Mesendoderm (in vitro differentiated cells): ENCODE results near the gene NGEF.

Source experiments
- DNase-seq: peaks from one replicate; pipeline ENCODE4 v3.0.0; 2013
- H2AK5ac ChIP-seq: 2 replicates; pipeline ENCODE4 v1.6.1; 2013; ENCODE audit warnings: low read length, inconsistent platforms
- H2BK120ac ChIP-seq: 2 replicates; pipeline ENCODE4 v1.6.1; 2013; ENCODE audit warnings: low read depth, mild to moderate bottlenecking, low read length, moderate library complexity, mixed read lengths
- H2BK15ac ChIP-seq: replicated peaks from 2 replicates; pipeline ENCODE4 v1.6.1; 2013; ENCODE audit warnings: low read depth, mild to moderate bottlenecking, moderate library complexity
- H2BK5ac ChIP-seq: 2 replicates; pipeline ENCODE4 v1.6.1; 2013; ENCODE audit warnings: low read length, inconsistent platforms
- H3K18ac ChIP-seq: 2 replicates; pipeline ENCODE4 v1.6.1; 2013; ENCODE audit warnings: mild to moderate bottlenecking, low read length, mixed read lengths
- H3K23ac ChIP-seq: one replicate; pipeline ENCODE4 v1.6.1; 2013; ENCODE audit warnings: low read length
- H3K27ac ChIP-seq: 2 replicates; pipeline ENCODE4 v1.5.1; 2013; ENCODE audit warnings: low read depth, mild to moderate bottlenecking, inconsistent platforms, low read length, moderate library complexity
- H3K27me3 ChIP-seq: 2 replicates; pipeline ENCODE4 v1.6.1; 2013; ENCODE audit warnings: low read length, control low read depth, mild to moderate bottlenecking, inconsistent platforms; ENCODE audit not compliant: insufficient read depth, poor library complexity
- H3K36me3 ChIP-seq: 2 replicates; pipeline ENCODE4 v1.6.1; 2013; ENCODE audit warnings: low read length, inconsistent platforms; ENCODE audit not compliant: control insufficient read depth, insufficient read depth
- H3K4ac ChIP-seq: one replicate; pipeline ENCODE4 v1.6.1; 2013; ENCODE audit warnings: low read depth, mild to moderate bottlenecking, low read length, moderate library complexity
- H3K4me1 ChIP-seq: 2 replicates; pipeline ENCODE4 v1.6.1; 2013; ENCODE audit warnings: low read depth, low read length, inconsistent platforms; ENCODE audit not compliant: control insufficient read depth
- H3K4me2 ChIP-seq: 2 replicates; pipeline ENCODE4 v1.6.1; 2013; ENCODE audit warnings: low read length
- H3K4me3 ChIP-seq: 2 replicates; pipeline ENCODE4 v1.5.1; 2013; ENCODE audit warnings: mild to moderate bottlenecking, low read length
- H3K56ac ChIP-seq: one replicate; pipeline ENCODE4 v1.6.1; 2013; ENCODE audit warnings: low read length
- H3K79me1 ChIP-seq: 2 replicates; pipeline ENCODE4 v1.6.1; 2013; ENCODE audit warnings: low read length, inconsistent platforms
- H3K79me2 ChIP-seq: 2 replicates; pipeline ENCODE4 v1.6.1; 2013; ENCODE audit warnings: mild to moderate bottlenecking, low read length; ENCODE audit not compliant: control insufficient read depth, insufficient read depth
- H3K9ac ChIP-seq: 2 replicates; pipeline ENCODE4 v1.6.1; 2013; ENCODE audit warnings: low read length, inconsistent platforms
- H4K5ac ChIP-seq: one replicate; pipeline ENCODE4 v1.6.1; 2013; ENCODE audit warnings: low read length
- H4K8ac ChIP-seq: one replicate; pipeline ENCODE4 v1.6.1; 2013; ENCODE audit warnings: low read depth, mild to moderate bottlenecking, control low read depth, low read length, moderate library complexity
- WGBS: extraction: QIAGEN DNeasy Blood & Tissue Kit; methylation state at CpG from one replicate; pipeline ENCODE4 v1.1.7; 2013; ENCODE audit warnings: low lambda C conversion rate, missing lambda C conversion rate; ENCODE audit not compliant: insufficient coverage; ENCODE audit errors: extremely low coverage; 5-methylcytosine and 5-hydroxymethylcytosine counted together

The NGEF gene

GRCh38 chr2:232876978-232877441 is 136.0 kb downstream of the NGEF start:
- H3K4ac ChIP-seq, result no peak overlapping the region
- peak overlapping the region; percentile 43 for H3K9ac ChIP-seq
- H3K4me2 ChIP-seq, result peak overlapping the region; percentile 77
- H3K36me3 ChIP-seq, result no peaks in the 10 kb centered on the region
- no peak for DNase-seq
- H4K5ac ChIP-seq, result no peak overlapping the region
- H2BK5ac ChIP-seq, result no peak overlapping the region
- no peak overlapping the region for H3K23ac ChIP-seq
- no peaks in the 10 kb centered on the region for H3K4me1 ChIP-seq
- H4K8ac ChIP-seq, result no peak overlapping the region
- H3K27me3 ChIP-seq, result no peaks in the 10 kb centered on the region
- no CpG with 5 or more reads among the region's 21 CpGs for WGBS
- H2AK5ac ChIP-seq, result no peak overlapping the region
- no peak overlapping the region for H3K4me3 ChIP-seq
- H2BK15ac ChIP-seq, result no peak overlapping the region
- H3K18ac ChIP-seq, result no peak overlapping the region
- no peak overlapping the region for H3K27ac ChIP-seq
- H2BK120ac ChIP-seq, result no peak overlapping the region
- H3K79me1 ChIP-seq, result no peaks in the 10 kb centered on the region
- no peaks in the 10 kb centered on the region for H3K79me2 ChIP-seq
- H3K56ac ChIP-seq, result peak overlapping the region; percentile 88

DNA sequence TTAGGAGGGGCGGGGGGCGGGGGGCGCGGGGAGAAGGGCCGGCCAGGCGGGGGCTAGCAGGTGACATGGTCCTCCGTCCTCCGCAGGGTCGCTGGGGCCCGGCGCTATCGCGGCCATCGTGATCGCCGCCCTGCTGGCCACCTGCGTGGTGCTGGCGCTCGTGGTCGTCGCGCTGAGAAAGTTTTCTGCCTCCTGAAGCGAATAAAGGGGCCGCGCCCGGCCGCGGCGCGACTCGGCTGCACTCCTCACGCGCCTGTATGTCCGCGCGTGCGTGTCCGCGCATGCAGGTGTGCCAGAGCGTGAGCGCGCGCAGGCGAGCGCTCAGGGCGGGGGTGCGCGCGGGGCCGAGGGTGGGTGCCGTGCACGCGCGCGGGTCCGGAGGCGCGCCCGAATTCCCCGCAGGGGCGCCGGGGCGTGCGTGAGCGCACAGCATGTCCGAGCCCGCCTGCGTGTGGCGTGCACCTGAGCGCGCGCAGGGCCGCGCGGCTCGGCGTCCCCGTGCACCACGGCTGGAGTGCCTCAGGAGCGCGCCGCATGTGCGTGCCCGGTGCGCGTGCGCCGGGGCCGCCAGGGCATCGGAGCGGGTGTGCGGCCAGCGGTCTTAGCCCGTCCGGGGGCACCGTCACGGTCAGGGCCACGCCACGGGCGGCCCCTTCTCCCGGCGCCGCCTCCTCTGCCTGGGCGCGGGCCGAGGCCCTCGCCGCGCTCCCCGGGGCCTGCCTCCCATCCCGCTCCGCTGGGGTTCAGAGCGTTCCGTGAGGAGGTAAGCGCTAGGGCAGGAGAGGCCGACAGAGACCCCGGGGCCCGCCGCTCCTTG is 136.7 kb downstream of the NGEF start:
- Histone ChIP-seq H2BK15ac (no peak overlapping the region), H3K18ac (no peak overlapping the region), H2AK5ac (no peak overlapping the region), H3K27ac (no peak overlapping the region), H3K9ac (peak overlapping the region; percentile 43), H3K36me3 (no peaks in the 10 kb centered on the region), H2BK5ac (no peak overlapping the region), H3K4me3 (peak overlapping the region; percentile 50), H3K27me3 (no peaks in the 10 kb centered on the region), H3K56ac (peak overlapping the region; percentile 88), H3K4ac (no peak overlapping the region), H3K4me1 (no peaks in the 10 kb centered on the region), H3K4me2 (peak overlapping the region; percentile 77), H3K79me1 (no peaks in the 10 kb centered on the region), H3K23ac (no peak overlapping the region), H4K5ac (no peak overlapping the region), H4K8ac (no peak overlapping the region), H3K79me2 (no peaks in the 10 kb centered on the region), H2BK120ac (no peak overlapping the region)
- no CpG with 5 or more reads among the region's 119 CpGs for WGBS
- DNase-seq, result peak; percentile 26

- no peak overlapping the region for H4K8ac ChIP-seq
- no peak overlapping the region for H3K18ac ChIP-seq
- no CpG with 5 or more reads among the region's 37 CpGs for WGBS
- DNase-seq, result no peak
- H3K27ac ChIP-seq, result no peak overlapping the region
- H2AK5ac ChIP-seq, result no peak overlapping the region
- H3K36me3 ChIP-seq, result no peaks in the 10 kb centered on the region
- peak overlapping the region; percentile 29 for H3K4me2 ChIP-seq
- H3K79me2 ChIP-seq, result no peaks in the 10 kb centered on the region
- no peak overlapping the region for H3K9ac ChIP-seq
- no peak overlapping the region for H3K4ac ChIP-seq
- H3K56ac ChIP-seq, result no peak overlapping the region
- no peaks in the 10 kb centered on the region for H3K79me1 ChIP-seq
- no peaks in the 10 kb centered on the region for H3K4me1 ChIP-seq
- H2BK120ac ChIP-seq, result no peak overlapping the region
- no peaks in the 10 kb centered on the region for H3K27me3 ChIP-seq
- H3K4me3 ChIP-seq, result no peak overlapping the region
- H2BK15ac ChIP-seq, result no peak overlapping the region
- H2BK5ac ChIP-seq, result no peak overlapping the region
- H4K5ac ChIP-seq, result no peak overlapping the region
- no peak overlapping the region for H3K23ac ChIP-seq
Observed at GRCh38 chr2:232875256-232876121, 137.6 kb downstream of the NGEF start.

DNA sequence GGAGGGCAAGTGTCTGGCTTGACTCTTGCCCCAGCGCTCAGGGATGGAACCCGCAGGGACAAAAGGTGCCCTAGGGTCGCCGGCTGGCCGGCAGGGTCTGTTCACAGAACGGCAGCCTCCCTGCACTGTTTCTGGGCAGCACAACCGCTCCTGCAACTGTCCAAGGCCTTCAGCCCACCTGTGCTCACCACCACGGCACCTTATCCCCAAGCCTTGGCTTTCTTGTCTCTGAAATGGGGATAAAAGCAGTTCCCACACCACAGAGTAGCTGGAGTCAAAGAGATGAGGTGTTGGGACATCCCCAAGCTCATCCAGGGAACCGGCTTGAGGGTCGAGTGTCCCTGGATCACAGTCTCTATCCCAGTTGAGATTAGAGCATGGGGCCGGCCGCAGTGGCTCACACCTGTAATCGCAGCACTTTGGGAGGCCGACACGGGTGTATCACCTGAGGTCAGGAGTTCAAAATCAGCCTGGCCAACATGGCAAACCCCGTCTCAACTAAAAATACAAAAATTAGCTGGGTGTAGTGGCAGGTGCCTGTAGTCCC is 138.3 kb downstream of the NGEF start:
- no peak overlapping the region for H2BK120ac ChIP-seq
- no peak overlapping the region for H3K27ac ChIP-seq
- no peaks in the 10 kb centered on the region for H3K27me3 ChIP-seq

DNA sequence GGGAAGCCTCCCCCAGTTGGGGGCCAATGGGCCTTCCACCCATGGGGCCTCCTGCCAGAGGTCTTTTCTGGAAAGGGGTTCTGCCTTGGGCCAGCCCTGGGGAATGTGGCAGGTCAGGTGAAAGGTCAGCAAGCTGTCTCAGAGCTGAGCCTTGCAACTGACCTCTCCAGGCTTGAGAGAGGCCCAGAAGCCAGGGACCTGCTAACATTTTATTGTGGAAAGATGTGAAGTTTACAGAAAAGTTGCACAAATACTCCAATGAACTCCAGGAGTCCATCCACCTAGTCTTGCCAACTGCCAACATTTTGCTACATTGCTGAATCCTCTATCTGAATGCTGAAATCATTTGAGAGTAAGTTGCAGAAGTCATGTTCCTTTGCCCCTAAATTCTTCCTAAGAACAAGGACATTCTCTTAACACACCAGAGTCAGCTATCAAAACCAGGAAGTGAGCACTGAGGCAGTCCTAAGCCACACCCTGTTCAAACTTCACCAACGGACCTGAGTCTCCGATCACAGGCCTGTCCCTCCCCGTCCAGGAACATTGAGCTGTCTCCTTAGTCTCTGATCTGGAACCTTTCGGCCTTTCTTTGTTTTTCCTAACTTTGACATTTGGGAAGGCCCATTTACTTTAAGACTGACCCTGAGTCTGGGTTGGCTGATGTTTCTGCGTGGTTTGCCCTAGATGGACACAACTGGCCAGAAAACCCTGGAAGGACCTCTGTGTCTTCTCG is 139.0 kb downstream of the NGEF start:
- Histone ChIP-seq H3K36me3 (no peaks in the 10 kb centered on the region), H2BK5ac (no peak overlapping the region), H2BK15ac (no peak overlapping the region), H3K4me1 (no peaks in the 10 kb centered on the region), H3K9ac (no peak overlapping the region), H3K4ac (no peak overlapping the region), H3K56ac (no peak overlapping the region), H3K4me3 (no peak overlapping the region), H3K23ac (no peak overlapping the region), H2BK120ac (no peak overlapping the region), H4K8ac (no peak overlapping the region), H2AK5ac (no peak overlapping the region), H4K5ac (no peak overlapping the region), H3K4me2 (no peak overlapping the region), H3K18ac (no peak overlapping the region), H3K79me2 (no peaks in the 10 kb centered on the region), H3K27me3 (no peaks in the 10 kb centered on the region), H3K79me1 (no peaks in the 10 kb centered on the region), H3K27ac (no peak overlapping the region)
- DNase-seq, result no peak
- WGBS, result no CpG with 5 or more reads among the region's 6 CpGs

More for the DNA sequence above, 138.3 kb downstream of the NGEF start:
- no peak overlapping the region for H3K4me3 ChIP-seq
- H3K36me3 ChIP-seq, result no peaks in the 10 kb centered on the region
- no peaks in the 10 kb centered on the region for H3K4me1 ChIP-seq
- no peak overlapping the region for H3K23ac ChIP-seq
- no peak overlapping the region for H3K18ac ChIP-seq
- H3K9ac ChIP-seq, result no peak overlapping the region
- no CpG with 5 or more reads among the region's 16 CpGs for WGBS
- H2BK5ac ChIP-seq, result no peak overlapping the region
- no peak overlapping the region for H3K4me2 ChIP-seq
- no peak overlapping the region for H3K4ac ChIP-seq
- no peak overlapping the region for H2BK15ac ChIP-seq
- H4K5ac ChIP-seq, result no peak overlapping the region
- no peaks in the 10 kb centered on the region for H3K79me1 ChIP-seq
- no peak overlapping the region for H3K56ac ChIP-seq
- no peak overlapping the region for H2AK5ac ChIP-seq
- no peaks in the 10 kb centered on the region for H3K79me2 ChIP-seq
- no peak for DNase-seq
- no peak overlapping the region for H4K8ac ChIP-seq
